Middle frontal gyrus (tissue), 1 donor: ENCODE data around the gene SCRT2.

Source experiments
- DNase-seq: peaks from one replicate; pipeline ENCODE4 v3.0.0-alpha.2; 2015; ENCODE audit warnings: low spot score; ENCODE audit errors: extremely low spot score

Gene SCRT2

GRCh38 chr20:672963-673602, 2.5 kb downstream of the SCRT2 start:
- DNase-seq: no peak

- DNase-seq: no peak
Observed at GRCh38 chr20:671252-672030, 4.2 kb downstream of the SCRT2 start.

- no peak for DNase-seq
Observed at GRCh38 chr20:669573-669972, 6.0 kb downstream of the SCRT2 start.

DNA sequence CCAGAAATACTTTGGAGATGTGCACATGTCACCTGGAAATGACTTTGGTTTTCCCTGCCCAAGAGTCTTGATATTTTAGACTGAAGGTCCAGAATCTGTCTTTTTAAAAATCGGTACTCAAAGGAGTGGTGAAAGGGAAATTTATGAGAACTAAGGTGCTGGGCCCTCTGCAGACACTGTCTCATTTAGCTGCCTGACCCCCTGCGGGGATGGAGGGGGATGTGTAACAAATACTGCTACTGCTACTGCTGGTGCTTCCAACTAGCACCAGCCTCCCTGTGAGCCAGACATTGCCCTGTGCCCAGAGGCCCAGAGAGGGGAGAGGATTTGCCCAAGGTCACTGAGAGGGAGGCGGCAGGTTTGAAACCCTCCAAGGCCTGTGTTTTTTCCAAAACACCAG, 7.0 kb downstream of the SCRT2 start:
- DNase-seq: no peak

- DNase-seq: no peak
Observed at GRCh38 chr20:668050-668449, 7.6 kb downstream of the SCRT2 start.

- DNase-seq: no peak
Observed at GRCh38 chr20:667351-668034, 8.1 kb downstream of the SCRT2 start.

DNA sequence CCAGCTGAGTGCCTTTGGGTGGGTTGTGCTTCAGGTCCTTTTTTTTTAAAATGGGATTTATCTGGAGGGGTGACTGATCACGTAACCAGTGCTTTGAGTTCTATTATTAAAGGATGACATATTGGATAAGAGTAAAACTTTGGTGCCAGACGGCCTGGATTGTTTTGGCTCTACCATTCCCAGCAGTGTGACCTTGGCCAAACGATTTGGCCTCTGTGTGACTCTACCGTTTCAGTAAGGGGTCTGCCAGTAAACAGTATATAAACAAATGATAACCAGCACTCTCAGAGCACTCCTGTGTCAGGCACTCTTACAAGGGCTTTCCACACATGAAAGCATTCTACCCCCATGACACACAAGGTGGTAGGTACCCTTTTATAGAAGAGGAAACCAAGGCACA, 8.7 kb downstream of the SCRT2 start:
- DNase-seq: no peak

DNA sequence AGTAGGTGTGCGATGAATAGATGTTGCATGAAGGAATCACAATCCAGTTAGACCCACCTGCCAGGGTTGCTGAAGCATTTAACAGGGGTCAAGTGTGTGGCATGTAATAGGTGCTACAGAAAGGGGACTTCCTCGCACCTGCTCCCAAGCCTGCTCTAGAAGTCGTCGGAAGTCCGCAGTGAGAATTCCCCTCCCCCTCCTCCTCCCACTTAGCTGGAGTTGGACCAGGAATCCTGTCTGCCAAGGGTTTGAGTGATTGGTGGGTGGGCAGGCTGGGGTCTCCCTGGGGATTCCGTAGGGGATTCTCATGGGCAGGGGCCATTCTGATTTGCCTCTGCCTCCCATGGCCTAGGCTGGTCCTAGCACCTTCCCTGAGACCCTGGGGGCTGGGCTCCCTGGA, 10.3 kb downstream of the SCRT2 start:
- DNase-seq: no peak

- no peak for DNase-seq
Observed at GRCh38 chr20:664576-664975, 11.0 kb downstream of the SCRT2 start.

- no peak for DNase-seq
Observed at GRCh38 chr20:664151-664550, 11.5 kb downstream of the SCRT2 start.

- DNase-seq: no peak
Observed at GRCh38 chr20:663315-664090, 12.1 kb downstream of the SCRT2 start.

DNA sequence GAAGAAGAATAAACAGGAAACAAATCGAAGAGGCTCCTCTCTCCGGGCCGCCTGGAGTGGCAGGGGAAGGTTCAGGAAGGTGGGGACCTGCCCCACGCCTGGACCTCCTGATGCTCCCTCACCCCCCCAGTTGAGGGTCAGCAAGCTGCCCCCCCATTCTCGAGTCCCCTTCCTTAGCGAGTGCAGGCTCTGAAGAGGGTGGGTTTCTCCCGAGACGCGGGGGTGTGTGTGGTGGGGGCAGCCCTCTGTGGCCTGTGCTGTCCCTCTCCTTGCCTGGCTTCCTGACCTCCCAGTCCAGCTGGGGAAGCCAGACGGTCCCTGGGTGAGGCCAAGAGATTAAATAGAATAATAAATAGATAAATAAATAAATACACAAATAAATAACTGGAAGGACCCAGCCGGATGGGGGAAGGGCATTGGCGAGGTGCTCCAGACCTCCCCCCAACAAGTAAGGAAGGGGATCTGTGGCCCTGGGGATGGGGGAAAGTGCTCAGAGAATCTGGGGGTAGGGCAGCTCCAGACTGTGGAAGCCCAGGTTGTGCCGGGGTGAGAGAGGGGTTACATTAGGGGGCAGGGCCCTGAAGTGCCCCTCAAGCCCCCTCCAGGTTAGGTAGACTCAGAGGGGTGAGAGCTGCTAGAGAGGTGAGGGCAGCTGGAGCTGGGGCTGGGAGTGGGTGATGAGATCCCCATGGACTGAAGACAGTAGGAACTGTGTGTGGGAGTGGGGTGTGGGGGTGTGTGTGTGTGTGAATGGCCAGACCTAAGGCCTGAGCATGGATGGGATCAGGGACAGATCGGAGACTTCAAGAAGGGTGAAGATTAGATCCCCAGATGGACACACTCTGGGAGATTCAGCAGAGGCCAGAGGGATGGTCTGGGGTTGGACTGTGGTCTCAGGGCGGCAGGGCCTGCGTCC, 13.1 kb downstream of the SCRT2 start:
- DNase-seq: no peak

- DNase-seq: no peak
Observed at GRCh38 chr20:661474-662270, 13.9 kb downstream of the SCRT2 start.

GRCh38 chr20:658731-659291, 16.8 kb downstream of the SCRT2 start:
- DNase-seq: no peak

- DNase-seq: no peak
Observed at GRCh38 chr20:658202-658601, 17.4 kb downstream of the SCRT2 start.

DNA sequence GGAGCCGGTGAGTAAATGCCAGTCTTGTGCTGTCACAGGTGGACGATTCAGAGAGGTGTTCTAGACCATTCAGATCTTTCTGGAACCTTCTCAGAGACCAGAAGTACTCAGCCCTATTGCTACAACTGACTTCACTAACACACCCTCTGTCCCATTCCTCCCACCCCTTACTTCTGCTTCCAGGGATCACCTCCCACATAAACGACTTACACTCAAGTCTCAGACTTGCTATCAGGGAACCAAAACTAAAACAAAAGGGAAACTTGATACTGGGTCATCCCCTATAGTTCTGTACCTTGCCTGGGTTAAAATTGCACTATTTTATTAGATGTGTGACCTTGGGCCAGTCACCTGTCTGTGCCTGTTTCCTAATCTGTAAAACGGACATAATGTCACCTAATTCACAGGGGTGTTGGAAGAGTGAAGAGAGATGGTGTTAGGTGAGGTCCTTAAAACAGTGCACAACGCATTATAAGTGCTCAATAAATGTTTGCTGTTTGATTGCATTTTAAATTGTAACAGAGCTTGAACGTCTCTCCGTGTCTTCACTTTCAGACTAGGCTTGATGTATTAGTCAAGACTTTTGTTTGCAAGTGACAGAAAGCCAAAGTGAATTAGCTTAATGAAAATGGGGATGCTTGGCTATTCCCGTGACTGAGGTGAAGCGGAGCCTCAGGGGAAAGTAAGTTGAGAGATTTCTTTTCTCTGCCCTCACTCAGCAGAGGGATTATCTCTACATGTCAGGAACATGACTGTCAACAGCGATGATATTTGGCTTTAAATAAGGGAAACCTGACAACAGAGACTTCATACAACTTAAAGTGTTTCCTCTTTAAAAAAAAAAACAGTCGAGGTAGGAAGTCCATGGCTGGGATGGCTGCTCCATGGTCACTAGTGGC, 19.6 kb downstream of the SCRT2 start:
- no peak for DNase-seq

GRCh38 chr20:654417-654750, 21.2 kb downstream of the SCRT2 start:
- no peak for DNase-seq

DNA sequence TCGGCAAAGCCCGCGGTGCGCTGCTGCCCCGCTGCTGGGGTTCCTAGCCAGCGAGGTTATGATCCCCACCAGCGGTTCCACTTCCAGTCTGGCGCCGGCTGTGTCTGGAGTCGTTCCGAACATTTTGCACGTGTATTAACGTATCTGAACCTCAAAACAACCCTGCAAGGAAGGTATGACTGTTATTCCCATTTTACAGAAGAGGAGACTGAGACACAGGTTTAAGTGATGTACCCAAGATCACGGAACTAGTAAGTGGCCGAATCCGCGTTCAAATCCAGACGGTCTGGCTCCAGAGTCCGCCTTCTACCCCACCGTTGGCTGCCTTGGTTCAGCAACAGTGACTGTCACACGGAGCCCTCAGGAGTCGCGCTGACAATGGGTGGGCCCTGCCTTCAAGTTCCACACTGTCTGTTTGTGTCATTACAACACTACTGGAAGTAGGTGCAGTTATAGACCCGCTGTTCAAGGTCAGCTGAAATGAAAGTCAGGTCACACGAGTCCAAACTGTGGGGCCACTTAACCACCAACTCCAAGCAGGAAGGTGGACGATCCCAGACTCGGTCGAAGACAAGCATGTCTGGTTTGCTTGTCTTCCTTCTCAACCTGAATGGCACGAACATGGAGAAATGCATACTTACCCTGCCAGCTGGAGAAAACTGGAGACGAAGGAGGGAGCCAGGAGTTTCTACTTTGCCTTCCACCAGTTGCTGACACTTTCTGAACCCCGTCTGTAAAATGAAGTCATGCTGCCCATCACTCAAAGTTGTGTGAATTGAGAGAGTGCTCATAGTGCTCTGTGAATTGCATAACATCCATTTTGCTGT, 21.8 kb downstream of the SCRT2 start:
- DNase-seq: no peak
